H1 (cell line): ENCODE measurements around the gene RASAL1. TPM values are rescaled to one million over a fixed set of nuclear protein-coding genes. Genes with fewer than 3 reads are reported as not detected.

ENCODE experiments used
- CTCF ChIA-PET: fragments of 300-600 bp; sonication (Branson Sonifier 250); formaldehyde crosslinking; loops from one replicate; lab custom pipeline; 2021; ENCODE audit not compliant: partially characterized antibody; lab: Charles Lee
- POLR2A ChIA-PET: fragments of 300-600 bp; sonication (Branson Sonifier 250); formaldehyde crosslinking; loops from one replicate; lab custom pipeline; 2021; ENCODE audit warnings: inconsistent platforms; ENCODE audit not compliant: partially characterized antibody; lab: Charles Lee
- DNase-seq, 2 experiments: peaks; one replicate each; pipeline versions ENCODE4 v3.0.0 to v3.0.0-alpha.2; 2010 to 2022; ENCODE audit warnings: low spot score in 2 of 2, low read depth in 1 of 2, mixed read lengths in 1 of 2
- FAIRE-seq: peaks from 2 replicates; lab custom pipeline; 2011; peaks lifted over from hg19 to GRCh38; lab: Jason Lieb, UNC
- H2AFZ ChIP-seq: 2 replicates; pipeline ENCODE4 v1.8.1; 2012; ENCODE audit warnings: low read length, inconsistent platforms
- H2AK5ac ChIP-seq: 2 replicates; pipeline ENCODE4 v1.6.1; 2013; ENCODE audit warnings: low read depth, low read length
- H2BK120ac ChIP-seq: replicated peaks from 2 replicates; pipeline ENCODE3; 2013; ENCODE audit warnings: low read depth, low read length, inconsistent platforms
- H2BK12ac ChIP-seq: 2 replicates; pipeline ENCODE4 v1.6.1; 2013; ENCODE audit warnings: low read depth, low read length
- H2BK15ac ChIP-seq: 2 replicates; pipeline ENCODE4 v1.6.1; 2013; ENCODE audit warnings: low read length
- H2BK20ac ChIP-seq: 2 replicates; pipeline ENCODE4 v1.6.1; 2013; ENCODE audit warnings: low read length
- H2BK5ac ChIP-seq: 2 replicates; pipeline ENCODE4 v1.6.1; 2013; ENCODE audit warnings: low read depth, low read length
- H3K14ac ChIP-seq: 2 replicates; pipeline ENCODE4 v1.6.1; 2013; ENCODE audit warnings: inconsistent platforms; ENCODE audit not compliant: insufficient read length
- H3K18ac ChIP-seq: 2 replicates; pipeline ENCODE4 v1.6.1; 2013; ENCODE audit warnings: low read length; ENCODE audit errors: extremely low read depth
- H3K23ac ChIP-seq: 2 replicates; pipeline ENCODE4 v1.6.1; 2013; ENCODE audit warnings: inconsistent platforms; ENCODE audit not compliant: insufficient read length
- H3K23me2 ChIP-seq: 2 replicates; pipeline ENCODE4 v1.6.1; 2013; ENCODE audit warnings: low read depth, low read length
- H3K27ac ChIP-seq: 2 replicates; pipeline ENCODE4 v1.6.1; 2011; ENCODE audit warnings: low read depth, low read length, inconsistent platforms
- H3K27me3 ChIP-seq, 4 experiments: replicated peaks in 1 of 4; 1 replicate in 1 of 4; 2 replicates in 3 of 4; pipeline versions ENCODE4 v1.6.1 to v1.8.1; 2011 to 2013; ENCODE audit warnings: low read length in 3 of 4, mild to moderate bottlenecking in 3 of 4, inconsistent platforms in 2 of 4, mixed read lengths in 2 of 4, moderate library complexity in 1 of 4; ENCODE audit not compliant: control insufficient read depth in 3 of 4, insufficient read depth in 3 of 4; ENCODE audit errors: extremely low read depth in 1 of 4
- H3K36me3 ChIP-seq, 4 experiments: 2 replicates each; pipeline versions ENCODE4 v1.6.1 to v1.8.1; 2011 to 2013; ENCODE audit warnings: mild to moderate bottlenecking in 4 of 4, low read length in 3 of 4, moderate library complexity in 2 of 4, control low read depth in 1 of 4, inconsistent platforms in 1 of 4; ENCODE audit not compliant: insufficient read depth in 4 of 4, control insufficient read depth in 2 of 4
- H3K4ac ChIP-seq: replicated peaks from 2 replicates; pipeline ENCODE3; 2013; ENCODE audit warnings: low read length, low read depth, mixed read lengths, inconsistent platforms; ENCODE audit not compliant: insufficient read length
- H3K4me1 ChIP-seq, 4 experiments: replicated peaks in 1 of 4; 1 replicate in 1 of 4; 2 replicates in 3 of 4; pipeline versions ENCODE4 v1.6.1 to v1.8.1; 2011 to 2013; ENCODE audit warnings: low read length in 3 of 4, inconsistent platforms in 2 of 4, mixed read lengths in 1 of 4; ENCODE audit not compliant: insufficient read depth in 4 of 4, control insufficient read depth in 3 of 4
- H3K4me2 ChIP-seq, 2 experiments: 2 replicates each; pipeline versions ENCODE4 v1.6.1 to v1.8.1; 2011 to 2013; ENCODE audit warnings: low read depth in 2 of 2, low read length in 2 of 2, control low read depth in 1 of 2, inconsistent platforms in 1 of 2, mild to moderate bottlenecking in 1 of 2; ENCODE audit not compliant: insufficient read depth in 1 of 2
- H3K4me3 ChIP-seq, 4 experiments: fragments of 200-600, 300-600 bp in 1 of 4; sonication (generic), shearing (Covaris generic), sonication (Bioruptor Twin) in 1 of 4; 2 replicates each; pipeline versions ENCODE4 v1.5.1 to v1.8.1; 2011 to 2016; ENCODE audit warnings: low read length in 4 of 4, low read depth in 3 of 4, control low read depth in 2 of 4, inconsistent platforms in 2 of 4, mild to moderate bottlenecking in 2 of 4, mixed read lengths in 1 of 4, moderate library complexity in 1 of 4; ENCODE audit not compliant: insufficient read depth in 2 of 4; ENCODE audit errors: extremely low read depth in 1 of 4
- H3K56ac ChIP-seq: replicated peaks from 2 replicates; pipeline ENCODE3; 2013; ENCODE audit warnings: low read depth, mild to moderate bottlenecking, mixed read lengths, low read length, inconsistent platforms; ENCODE audit not compliant: insufficient read length
- H3K79me1 ChIP-seq: 2 replicates; pipeline ENCODE4 v1.6.1; 2013; ENCODE audit warnings: low read depth, low read length, control low read depth
- H3K79me2 ChIP-seq, 2 experiments: 2 replicates each; pipeline versions ENCODE4 v1.6.1 to v1.8.1; 2012 to 2013; ENCODE audit warnings: low read length in 2 of 2, mild to moderate bottlenecking in 2 of 2, inconsistent platforms in 1 of 2; ENCODE audit not compliant: insufficient read depth in 2 of 2, control insufficient read depth in 1 of 2
- H3K9ac ChIP-seq, 4 experiments: replicated peaks in 1 of 4; 1 replicate in 1 of 4; 2 replicates in 3 of 4; pipeline versions ENCODE4 v1.6.1 to v1.8.1; 2011 to 2013; ENCODE audit warnings: low read depth in 3 of 4, low read length in 3 of 4, control low read depth in 2 of 4, mild to moderate bottlenecking in 2 of 4, moderate library complexity in 2 of 4, inconsistent platforms in 1 of 4; ENCODE audit errors: extremely low read depth in 1 of 4
- H3K9me3 ChIP-seq, 2 experiments: 2 replicates each; pipeline versions ENCODE4 v1.6.1 to v1.8.1; 2012 to 2013; ENCODE audit warnings: mild to moderate bottlenecking in 2 of 2, moderate library complexity in 2 of 2, control low read depth in 1 of 2, inconsistent platforms in 1 of 2, low read depth in 1 of 2, low read length in 1 of 2, mixed read lengths in 1 of 2; ENCODE audit not compliant: insufficient read depth in 2 of 2
- H4K20me1 ChIP-seq, 2 experiments: replicated peaks in 1 of 2; 2 replicates each; pipeline versions ENCODE3 to v1.8.1; 2011 to 2013; ENCODE audit warnings: inconsistent platforms in 2 of 2, low read length in 2 of 2, mild to moderate bottlenecking in 1 of 2; ENCODE audit not compliant: insufficient read depth in 2 of 2, control insufficient read depth in 1 of 2
- H4K5ac ChIP-seq: 2 replicates; pipeline ENCODE4 v1.6.1; 2013; ENCODE audit warnings: low read length, low read depth, mixed read lengths, inconsistent platforms; ENCODE audit not compliant: insufficient read length
- H4K8ac ChIP-seq: 2 replicates; pipeline ENCODE4 v1.8.0; 2013; ENCODE audit warnings: mild to moderate bottlenecking, moderate library complexity, low read length, inconsistent platforms; ENCODE audit not compliant: insufficient read depth; ENCODE audit errors: extremely low read depth
- H4K91ac ChIP-seq: replicated peaks from 2 replicates; pipeline ENCODE3; 2013; ENCODE audit warnings: low read length, mixed read lengths, inconsistent platforms; ENCODE audit not compliant: insufficient read length
- CHD2 ChIP-seq: IDR thresholded peaks from 2 replicates; pipeline ENCODE4 v1.6.1; 2012; ENCODE audit warnings: low read length, improper control_type of control experiment
- NANOG ChIP-seq: IDR thresholded peaks from 2 replicates; pipeline ENCODE4 v1.6.1; 2011; ENCODE audit warnings: low read length, low read depth, mild to moderate bottlenecking, inconsistent platforms; ENCODE audit not compliant: insufficient read depth, poor library complexity, severe bottlenecking
- SIN3A ChIP-seq, 2 experiments: IDR thresholded peaks in 1 of 2; conservative IDR thresholded peaks in 1 of 2; 2 replicates each; pipeline ENCODE4 v1.6.1; 2011 to 2012; ENCODE audit warnings: low read length in 2 of 2, improper control_type of control experiment in 1 of 2, low read depth in 1 of 2, mild to moderate bottlenecking in 1 of 2
- SP4 ChIP-seq: IDR thresholded peaks from 2 replicates; pipeline ENCODE4 v1.6.1; 2012; ENCODE audit warnings: low read length, inconsistent platforms
- SRF ChIP-seq: IDR thresholded peaks from 2 replicates; pipeline ENCODE4 v1.6.1; 2011; ENCODE audit warnings: mild to moderate bottlenecking, low read depth, low read length, moderate library complexity
- WGBS, 2 experiments: shearing (Covaris generic) in 1 of 2; methylation state at CpG; one replicate each; pipeline versions ENCODE4 v1.1.6 to v1.1.7; 2013 to 2015; ENCODE audit warnings: low lambda C conversion rate in 2 of 2, mixed read lengths in 2 of 2, inconsistent platforms in 1 of 2, low coverage in 1 of 2, missing lambda C conversion rate in 1 of 2; ENCODE audit not compliant: insufficient replicate concordance in 2 of 2, insufficient coverage in 1 of 2, insufficient read length in 1 of 2; ENCODE audit errors: extremely low coverage in 1 of 2, missing lambda C conversion rate in 1 of 2; 5-methylcytosine and 5-hydroxymethylcytosine counted together
- polyA plus RNA-seq, 7 experiments: library from polyadenylated mRNA; depleted of rRNA in 3 of 7; stranded (reverse) in 5 of 7; unstranded in 2 of 7; fragments of >200 nt in 5 of 7; fragments of 200-250 nt in 2 of 7; gene quantifications; 1 replicate in 5 of 7; 2 replicates in 1 of 7; 4 replicates in 1 of 7; pipeline versions ENCODE4 v1.2.1 to v1.2.3, GENCODE V29; 2011 to 2013; ENCODE audit warnings: missing spikeins in 2 of 7, mixed read lengths in 2 of 7
- total RNA-seq: library from RNA; stranded (reverse); fragmentation: NEBNext Ultra II Directional; extraction: Animal tissue kit (Norgen Biotek cat#: 25700); gene quantifications from 2 replicates; pipeline ENCODE4 v1.2.1, GENCODE V29; 2021

RASAL1 gene
- total and polyA plus RNA-seq, 2 of the 8 experiments (the other 6 are each of a cell fraction or from before 2014, with no cell fraction given) = 3.7 to 5.0 TPM

GRCh38 chr12:113069751-113070116 is 65.8 kb downstream of the RASAL1 start:
- H3K18ac ChIP-seq = no peak overlapping the region
- no peak overlapping the region for H3K9ac ChIP-seq
- no peaks in the 10 kb centered on the region; a peak in 1 of 7 replicates for H3K27me3 ChIP-seq
- H4K5ac ChIP-seq = no peak overlapping the region
- H3K4ac ChIP-seq = no peak overlapping the region
- H4K20me1 ChIP-seq = peaks cover 0 to 1% of the 10 kb centered on the region in 2 experiments
- DNase-seq (no peak), FAIRE-seq (no peak)
- H3K36me3 ChIP-seq = no peaks in the 10 kb centered on the region
- H3K9me3 ChIP-seq = no peaks in the 10 kb centered on the region
- no peak overlapping the region for H4K91ac ChIP-seq
- H3K23ac ChIP-seq = no peak overlapping the region
- no peak overlapping the region for H2AK5ac ChIP-seq
- no peak overlapping the region for H3K56ac ChIP-seq
- H2BK12ac ChIP-seq = no peak overlapping the region
- H2AFZ ChIP-seq = no peak overlapping the region
- H3K4me1 ChIP-seq = peaks cover 0 to 20% (median 10%) of the 10 kb centered on the region in 4 experiments; a peak in 5 of 7 replicates
- H3K23me2 ChIP-seq = peaks cover 4% of the 10 kb centered on the region; the same call in 1 of the 2 replicates
- H2BK5ac ChIP-seq = no peak overlapping the region
- peak overlapping the region; percentile 34; the same call in 1 of the 2 replicates for H2BK15ac ChIP-seq
- no peaks in the 10 kb centered on the region for H3K79me1 ChIP-seq
- H2BK20ac ChIP-seq = no peak overlapping the region
- no peak overlapping the region for H3K14ac ChIP-seq
- POLR2A ChIA-PET = no interaction called here
- no peak overlapping the region for H2BK120ac ChIP-seq
- 94% methylated on average over 6 of the region's 6 CpGs; no CpG with 5 or more reads in 1 of the 2 experiments for WGBS, 2 experiments
- H3K4me2 ChIP-seq = no peak overlapping the region
- no peak overlapping the region for H3K4me3 ChIP-seq
- H4K8ac ChIP-seq = no peak overlapping the region
- CTCF ChIA-PET = interaction anchor here (1.3 to 12.0 kb wide), 6 partner anchors 14 to 105 kb away, joined by 3 to 96 read pairs (median 4); partner anchors contain the start of gene DTX1
- H3K27ac ChIP-seq = no peak overlapping the region
- H3K79me2 ChIP-seq = no peaks in the 10 kb centered on the region
- TF ChIP-seq CHD2 = no peak
- no peak for TF ChIP-seq SIN3A (conservative IDR thresholded peaks at IDR 0.05 in 1 of 2, IDR thresholded peaks at IDR 0.05 in 1 of 2; ENCODE audit: low read depth in 1 of 2, low read length in 2 of 2)
- no peak for TF ChIP-seq NANOG
- no peak for TF ChIP-seq SP4
- no peak for TF ChIP-seq SRF
